NCI-H446 (cell line): Measurements from ENCODE around the gene ZHX3.

Source experiments
- DNase-seq, 2 experiments: peaks; one replicate each; lab custom pipeline; 2025; lab: John Stamatoyannopoulos, UW

ZHX3 gene

DNA sequence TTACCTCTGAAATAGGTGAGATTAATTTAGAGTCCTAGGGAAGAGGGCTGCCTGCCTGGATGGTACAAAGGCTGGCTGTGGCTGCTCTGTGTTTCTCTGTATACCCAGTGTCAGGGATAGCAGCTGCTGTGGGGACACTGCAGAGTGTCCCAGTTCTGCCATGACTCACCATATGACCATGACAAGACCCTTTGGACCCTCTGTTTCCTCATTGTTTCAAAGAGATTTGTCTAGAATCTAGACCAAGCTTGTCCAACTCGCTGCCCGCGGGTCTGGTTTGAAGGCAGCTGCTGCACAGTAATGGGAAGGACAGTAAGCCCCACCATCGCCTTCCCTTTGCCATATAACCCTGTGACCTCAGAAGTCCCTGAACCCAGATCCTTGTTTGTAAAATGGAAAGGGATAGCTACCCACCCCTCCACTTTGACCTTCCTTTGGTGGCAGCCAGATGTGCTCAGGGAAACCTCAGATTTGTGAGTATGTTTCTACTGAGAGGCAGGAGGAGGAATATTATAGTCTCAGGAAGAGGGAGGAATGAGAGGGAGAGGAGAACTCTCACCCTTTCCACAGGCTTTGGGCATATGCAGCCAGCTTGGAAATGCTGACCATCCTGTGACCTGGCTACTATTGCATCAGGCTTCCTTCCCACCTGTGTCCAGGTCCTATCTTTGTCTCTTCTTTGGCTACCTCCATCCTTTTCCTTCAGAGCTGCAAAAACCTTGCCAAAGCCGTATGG lies 166.2 kb downstream of the ZHX3 start:
- DNase-seq, result no peak

DNA sequence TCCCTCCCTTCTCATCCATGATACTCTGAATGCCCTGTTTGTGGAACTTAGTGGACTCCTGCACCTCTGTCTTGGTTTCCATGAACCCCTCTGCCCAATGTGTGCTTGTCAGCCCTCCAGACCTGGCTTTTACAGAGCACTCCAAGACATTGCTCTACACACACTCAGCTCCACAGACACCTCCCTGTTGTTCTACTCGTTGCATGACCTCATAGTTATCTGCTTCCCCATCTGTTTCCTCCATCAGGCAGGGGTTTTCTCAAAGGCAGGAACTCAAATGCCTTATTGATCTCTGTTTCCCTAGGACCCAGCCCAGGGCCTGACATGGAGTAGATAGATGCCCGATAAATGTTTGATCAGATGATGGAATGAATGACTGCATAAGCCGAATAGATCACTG lies 166.9 kb downstream of the ZHX3 start:
- DNase-seq, result no peak

GRCh38 chr20:41148942-41149341 lies 168.6 kb downstream of the ZHX3 start:
- no peak for DNase-seq

DNA sequence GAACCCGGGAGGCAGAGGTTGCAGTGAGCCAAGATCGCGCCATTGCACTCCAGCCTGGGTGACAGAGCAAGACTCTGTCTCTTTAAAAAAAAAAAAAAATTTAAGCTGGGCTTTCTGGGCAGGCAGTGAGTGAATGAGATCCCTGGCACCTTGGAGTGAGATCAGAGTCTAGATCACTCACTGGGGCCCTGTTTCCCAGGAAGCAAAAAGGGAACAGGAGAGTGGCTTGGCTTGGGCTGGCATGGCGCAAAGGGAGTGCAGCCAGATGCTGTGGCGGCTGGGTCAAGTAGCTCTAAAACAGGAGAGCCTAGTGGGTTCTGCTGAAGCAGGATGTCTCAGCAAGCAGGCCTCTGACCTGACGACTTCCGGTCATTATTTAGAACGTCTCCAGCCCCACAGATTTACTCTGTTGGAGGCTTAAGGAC lies 169.8 kb downstream of the ZHX3 start:
- DNase-seq, result peak in 1 of 2 experiments; percentile 21

DNA sequence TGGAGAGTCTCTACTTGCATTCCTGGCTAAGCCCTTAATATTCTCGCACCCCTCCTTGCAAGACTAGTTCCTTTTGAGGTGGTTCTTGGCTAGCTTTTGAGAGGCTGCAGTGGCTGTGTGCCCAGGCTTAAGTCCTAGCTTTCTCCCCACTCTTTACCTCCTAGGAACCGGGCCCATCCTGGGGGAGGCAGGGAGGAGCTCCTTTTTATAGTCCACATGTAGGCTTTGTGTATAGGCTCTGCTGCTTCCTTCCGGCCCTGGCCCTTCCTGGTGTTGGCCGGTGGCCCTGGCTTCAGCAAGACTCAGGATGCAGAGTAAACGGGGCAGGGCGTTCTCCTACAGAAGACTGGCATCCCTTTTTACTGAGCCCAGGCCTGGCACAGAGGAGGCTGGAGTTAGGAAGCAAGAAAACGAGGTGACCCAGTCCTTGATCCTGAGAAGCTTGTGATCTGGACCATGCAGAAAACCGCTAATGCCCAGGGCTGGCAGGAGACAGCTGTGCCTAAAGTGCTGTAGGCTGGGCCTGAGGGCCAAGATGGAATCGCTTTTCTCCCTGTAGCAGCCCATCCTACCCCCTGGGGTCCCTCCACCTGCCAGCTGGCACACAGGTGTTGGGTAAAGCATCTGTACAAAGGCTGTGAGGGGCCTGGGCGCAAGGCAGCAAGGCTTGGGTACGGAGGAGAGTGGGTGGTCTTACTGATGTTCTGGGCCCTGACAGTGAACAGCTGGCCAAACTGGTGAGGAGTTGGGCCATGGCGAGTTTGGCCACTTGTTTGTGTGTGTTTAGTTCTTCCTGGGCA lies 171.5 kb downstream of the ZHX3 start:
- peak in 1 of 2 experiments; percentile 29 for DNase-seq

DNA sequence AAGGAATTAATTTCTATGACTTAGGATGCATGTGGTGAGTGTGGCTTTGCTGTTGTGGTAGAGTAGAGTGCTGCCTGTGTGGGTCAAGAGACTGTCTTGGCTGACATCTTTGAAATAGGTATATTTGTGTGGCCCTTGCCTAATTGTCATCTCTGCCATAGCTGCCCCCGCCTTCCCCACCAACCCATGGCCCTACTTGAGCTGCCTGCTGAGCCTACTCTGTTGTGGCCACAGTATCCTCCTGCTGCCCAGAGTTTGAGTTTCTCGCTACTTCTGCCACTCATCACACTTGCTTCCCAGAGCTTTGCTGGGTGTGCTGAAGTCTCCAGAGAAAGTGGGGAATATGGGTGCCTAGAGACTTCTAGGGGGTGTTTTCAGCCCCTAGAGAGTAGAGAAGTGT lies 172.2 kb downstream of the ZHX3 start:
- DNase-seq, result no peak

DNA sequence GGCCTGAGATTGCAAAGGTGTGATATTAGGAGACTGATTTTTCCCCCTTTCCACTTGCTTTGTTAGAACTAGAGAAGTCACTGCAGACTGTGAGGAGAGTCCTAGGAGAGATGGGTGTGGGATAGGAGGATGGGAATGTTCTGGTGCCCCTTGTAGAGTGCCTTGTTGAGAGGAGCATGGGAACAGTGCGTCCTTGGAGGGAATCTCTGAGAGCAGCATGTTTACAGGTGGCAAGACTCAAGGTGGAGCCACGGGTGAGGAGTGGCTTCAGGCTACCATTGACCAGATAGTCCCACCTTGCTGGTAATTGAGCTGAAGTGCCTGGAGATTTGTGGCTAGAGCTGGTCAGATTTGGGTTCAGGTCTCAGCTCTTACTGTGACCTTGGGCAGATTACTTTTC lies 174.2 kb downstream of the ZHX3 start:
- DNase-seq, result no peak

- DNase-seq, result no peak
Observed at GRCh38 chr20:41142919-41143318, 174.6 kb downstream of the ZHX3 start.

DNA sequence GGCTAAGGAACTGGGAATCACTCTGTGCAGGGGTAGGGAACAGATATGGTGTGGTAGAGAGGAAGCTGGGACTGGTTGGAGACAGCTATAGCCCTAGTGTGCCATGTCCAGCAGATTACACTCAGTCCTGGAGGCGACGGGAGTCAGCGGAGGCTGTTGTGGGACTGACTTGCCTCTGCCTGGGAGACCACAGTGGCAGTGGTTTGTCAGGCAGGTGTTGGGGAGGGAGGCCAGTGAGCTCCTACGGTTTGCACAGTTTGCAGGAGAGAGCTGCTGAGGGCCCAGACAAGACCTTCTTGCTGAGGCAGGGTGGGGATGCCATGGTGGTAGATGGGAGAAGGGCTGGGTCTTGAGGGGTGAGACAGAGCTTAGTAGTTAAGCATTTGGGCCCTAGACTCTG lies 175.3 kb downstream of the ZHX3 start:
- DNase-seq, result no peak

GRCh38 chr20:41141153-41141815 lies 176.2 kb downstream of the ZHX3 start:
- no peak for DNase-seq

DNA sequence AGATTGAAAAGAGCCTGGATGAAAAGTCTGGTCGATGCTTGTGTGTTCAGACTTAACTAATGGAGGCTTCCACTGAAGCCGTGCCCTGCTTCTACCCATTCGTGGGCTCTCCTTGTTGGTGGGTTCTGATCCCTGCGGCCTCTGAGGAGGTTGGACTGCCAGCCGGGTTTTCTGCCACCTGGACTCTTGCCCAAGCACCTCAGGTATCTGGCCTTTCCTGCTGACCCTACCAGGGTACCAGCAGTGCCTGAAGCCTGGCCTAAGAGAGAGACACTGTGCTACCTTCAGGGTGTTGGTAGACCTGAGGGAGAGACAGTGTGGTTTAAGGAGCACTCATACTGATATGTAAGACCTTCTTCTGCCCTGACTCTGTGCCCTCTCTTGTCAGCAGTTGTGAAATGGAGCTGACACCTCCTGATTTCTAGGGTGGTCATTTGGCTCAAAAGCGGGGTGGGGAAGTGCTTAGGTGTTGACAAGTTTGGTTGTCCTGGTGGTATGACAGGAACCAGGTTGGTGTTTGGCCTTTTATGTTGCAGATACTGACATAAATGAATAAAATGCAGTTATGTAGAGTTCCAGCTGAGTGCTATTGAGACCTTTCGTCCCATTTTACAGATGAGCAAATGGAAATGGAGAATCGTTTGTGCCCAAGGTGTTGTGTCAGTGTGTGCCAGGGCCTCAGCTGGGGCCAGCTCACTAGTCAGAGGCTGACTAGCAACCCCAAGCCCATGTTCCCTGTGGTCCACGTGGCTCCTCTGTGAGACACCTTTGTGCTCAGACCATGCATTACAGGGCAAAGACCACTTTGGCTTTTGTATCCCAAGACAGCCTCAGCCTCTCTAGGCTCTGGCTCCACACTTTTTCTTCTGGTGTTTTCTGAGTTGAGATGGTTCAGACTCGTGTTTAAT lies 177.1 kb downstream of the ZHX3 start:
- DNase-seq, result no peak

- no peak for DNase-seq
Observed at GRCh38 chr20:41139227-41140093, 178.1 kb downstream of the ZHX3 start.

DNA sequence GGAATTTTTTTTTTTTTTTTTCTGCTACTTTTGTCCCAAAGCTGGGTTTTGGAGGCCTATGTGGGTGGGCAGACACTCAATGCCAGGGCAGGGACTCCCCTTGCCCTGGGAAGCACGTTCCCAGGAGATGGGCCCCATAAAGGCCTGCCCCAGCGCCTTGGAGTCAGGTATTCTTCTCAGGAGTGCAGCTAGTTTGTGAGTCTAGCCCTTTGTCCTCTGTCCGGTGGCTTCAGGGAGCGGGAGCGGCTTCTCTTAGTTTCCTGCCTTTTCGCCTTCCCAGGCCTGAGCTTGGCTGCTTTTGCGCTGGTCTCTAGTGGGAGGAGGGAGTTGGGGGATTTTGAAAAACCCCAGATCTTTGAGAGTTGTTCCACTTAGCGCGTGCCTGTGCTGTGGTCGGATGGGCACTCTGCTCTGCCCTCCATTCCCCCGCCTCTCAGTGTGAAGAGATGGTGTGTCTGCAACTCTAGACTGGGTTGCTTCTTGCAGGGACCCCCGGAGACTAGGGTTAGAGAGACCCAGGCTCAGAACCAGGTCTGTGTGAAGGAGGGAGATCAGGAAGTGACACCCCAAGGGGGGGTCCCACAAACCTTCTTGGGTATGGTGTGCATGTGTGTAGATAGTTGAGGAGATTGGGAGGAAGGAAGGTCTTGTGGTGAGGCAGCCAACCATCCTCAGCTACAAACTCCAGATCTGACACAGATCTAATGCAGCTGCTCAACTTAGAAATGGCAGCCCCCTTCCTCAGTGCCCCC lies 178.9 kb downstream of the ZHX3 start:
- no peak for DNase-seq

DNA sequence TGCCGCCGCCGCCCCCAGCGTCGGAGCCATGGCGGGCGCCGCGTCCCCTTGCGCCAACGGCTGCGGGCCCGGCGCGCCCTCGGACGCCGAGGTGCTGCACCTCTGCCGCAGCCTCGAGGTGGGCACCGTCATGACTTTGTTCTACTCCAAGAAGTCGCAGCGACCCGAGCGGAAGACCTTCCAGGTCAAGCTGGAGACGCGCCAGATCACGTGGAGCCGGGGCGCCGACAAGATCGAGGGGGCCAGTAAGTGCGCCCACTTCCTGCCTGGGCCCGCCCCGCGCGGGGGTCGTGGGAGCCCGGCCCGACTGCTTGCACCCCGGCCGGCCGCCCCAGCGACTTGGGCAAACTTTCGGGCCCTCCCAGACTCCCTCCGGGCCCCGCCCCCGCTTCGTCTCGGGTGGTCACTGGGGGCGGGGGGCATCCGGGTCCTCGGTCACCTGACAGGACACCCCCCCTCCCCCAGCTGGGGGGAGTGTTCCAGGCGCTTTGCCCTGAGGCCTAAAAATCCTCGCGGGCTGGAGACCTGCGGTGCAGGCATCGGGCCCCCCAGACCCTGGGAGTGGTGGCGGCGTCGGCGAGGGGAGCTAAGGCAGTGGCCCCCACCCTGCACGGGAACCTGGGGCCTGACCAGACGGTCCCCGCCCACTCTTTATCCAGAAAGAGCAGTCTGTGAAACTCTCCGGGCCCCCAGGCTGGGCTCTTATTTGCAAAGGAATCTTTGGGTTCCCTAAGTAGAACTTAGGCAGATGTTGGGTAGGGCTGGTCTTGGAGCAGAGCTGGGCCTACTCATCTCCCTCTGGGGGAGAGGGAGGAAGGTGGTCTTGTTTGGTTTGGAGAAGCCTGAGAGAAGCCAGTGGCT lies 179.7 kb downstream of the ZHX3 start:
- peak; percentile 64 to 77 for DNase-seq

- peak; percentile 75 to 89 for DNase-seq
Observed at GRCh38 chr20:41136680-41137613, 180.6 kb downstream of the ZHX3 start, which contains the start of gene PLCG1. TSS of gene PLCG1 (plus strand) at chr20:41137543. CDS start at chr20:41137642, 99 bp downstream.

DNA sequence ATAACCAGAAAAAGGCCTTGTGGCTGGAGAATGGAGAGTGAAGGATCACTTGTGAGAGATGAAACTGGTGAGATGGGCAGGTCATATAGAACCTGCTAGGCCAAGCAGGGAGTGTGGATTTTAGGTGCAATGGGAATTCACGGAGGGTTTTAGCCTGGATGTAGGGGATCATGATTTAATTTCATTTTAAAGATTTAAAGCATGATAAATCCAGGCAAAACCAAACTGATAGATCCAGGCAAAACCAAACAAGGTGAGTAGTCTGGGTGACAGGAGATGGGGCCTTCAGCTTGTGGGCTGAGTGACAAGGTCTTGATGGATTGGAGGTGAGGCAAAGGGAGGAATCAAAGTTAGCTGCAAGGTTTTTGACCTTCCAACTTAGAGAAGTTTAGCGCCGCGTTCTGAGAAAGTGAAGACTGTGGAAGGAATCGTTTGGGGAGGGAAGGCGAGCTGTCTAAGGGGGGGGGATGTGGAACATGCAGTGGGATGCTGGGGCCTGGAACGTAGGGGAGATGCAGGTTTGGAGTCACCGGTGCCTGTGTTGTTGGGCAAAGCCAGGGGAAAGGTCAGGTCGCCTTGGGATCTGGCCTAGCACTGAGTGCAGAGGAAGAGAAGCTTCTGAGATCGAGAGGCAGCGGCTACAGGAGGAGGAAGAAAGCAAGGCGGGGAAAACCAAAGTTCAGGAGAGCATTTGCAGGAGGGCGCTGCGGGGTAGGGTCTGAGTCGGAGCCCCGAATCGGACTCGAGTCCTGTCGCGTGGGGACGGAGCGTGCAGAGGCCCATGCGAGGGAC lies 181.4 kb downstream of the ZHX3 start:
- no peak for DNase-seq
